PFSK-1 (cell line): ENCODE measurements around the gene IL10.

Source experiments
- POLR2AphosphoS5 ChIP-seq: IDR thresholded peaks from 2 replicates; pipeline ENCODE4 v1.6.1; 2012; ENCODE audit warnings: low read depth, mild to moderate bottlenecking, control low read depth, low read length, moderate library complexity
- REST ChIP-seq, 2 experiments: IDR thresholded peaks; 2 replicates each; pipeline versions ENCODE4 v1.6.1 to v1.8.0; 2011 to 2012; ENCODE audit warnings: low read depth in 2 of 2, low read length in 2 of 2, control low read depth in 1 of 2, inconsistent platforms in 1 of 2, mild to moderate bottlenecking in 1 of 2, moderate library complexity in 1 of 2; ENCODE audit not compliant: insufficient read depth in 1 of 2
- SIN3A ChIP-seq: IDR thresholded peaks from 2 replicates; pipeline ENCODE4 v1.6.1; 2012; ENCODE audit warnings: mild to moderate bottlenecking, low read length, moderate library complexity, borderline replicate concordance; ENCODE audit not compliant: insufficient read depth
- TAF1 ChIP-seq: IDR thresholded peaks from 2 replicates; pipeline ENCODE4 v1.6.1; 2012; ENCODE audit warnings: low read length, control low read depth, borderline replicate concordance; ENCODE audit not compliant: insufficient read depth

DNA sequence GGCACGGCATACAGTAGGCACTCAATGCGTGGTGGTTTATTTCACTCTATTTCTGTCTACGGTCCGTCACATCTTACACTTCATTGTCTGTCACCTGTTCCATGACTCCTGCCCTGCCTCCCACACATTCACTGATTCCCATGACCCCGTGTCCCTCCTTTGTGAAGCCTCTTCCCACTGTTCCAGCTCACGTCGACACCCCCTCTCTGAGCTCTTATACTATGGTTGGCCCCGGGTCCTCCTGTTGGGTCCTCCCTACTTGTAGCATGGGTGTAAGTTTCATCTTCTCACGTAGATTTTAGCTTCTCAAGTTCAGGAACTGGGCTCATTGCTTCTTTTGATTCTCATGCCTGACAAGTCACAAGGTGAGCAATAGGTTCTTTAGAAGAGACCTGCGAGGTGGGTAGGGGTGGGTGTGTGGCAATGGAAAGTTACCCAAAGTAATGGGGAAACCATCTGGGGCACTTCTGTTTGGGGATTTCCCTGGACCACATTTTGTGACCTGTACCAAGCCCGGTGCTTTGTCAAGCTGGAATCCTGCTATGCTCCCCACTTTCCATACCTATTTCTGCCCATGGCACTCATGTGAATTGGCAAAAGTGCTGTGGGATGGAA lies 22.1 kb upstream of the IL10 start:
- TF ChIP-seq POLR2AphosphoS5 (no peak), TAF1 (no peak), SIN3A (no peak), REST (IDR thresholded peaks at IDR 0.05; ENCODE audit: insufficient read depth in 1 of 2, low read depth in 2 of 2, low read length in 2 of 2) (no peak)
